B cell (primary cell): Measurements from ENCODE around the gene RAB6B.

Experiments used
- CTCF ChIP-seq: fragments of 200-600 bp; IDR thresholded peaks from one replicate; pipeline ENCODE4 v1.8.0; 2022; ENCODE audit warnings: antibody characterized with exemption, mild to moderate bottlenecking
- EZH2 ChIP-seq: IDR thresholded peaks from 2 replicates; pipeline ENCODE4 v1.6.1; 2012; ENCODE audit warnings: borderline replicate concordance, low read depth, mild to moderate bottlenecking, moderate library complexity, low read length; ENCODE audit not compliant: insufficient read depth, poor library complexity, severe bottlenecking

GRCh38 chr3:133821767-133822638 is 73.7 kb downstream of the RAB6B start:
- TF ChIP-seq CTCF: no peak
- TF ChIP-seq EZH2: no peak
